Measurements from ENCODE around the gene ZNF556. TPM values are rescaled to one million over a fixed set of nuclear protein-coding genes. Genes with fewer than 3 reads are reported as not detected.
"Not testable (repeated sequence)": the region's sequence is repeated elsewhere in the genome, so short reads cannot be mapped to it uniquely, and the experiment has no call there.

Gene ZNF556
- total and polyA plus RNA-seq, 11 donors, result 0.16 to 0.20 TPM; not detected in 9

- WGBS, 4 donors, result 71 to 79% (median 78%) methylated on average over 8 of the region's 8 CpGs
- no peak overlapping the region for H3K4me3 ChIP-seq
- intact Hi-C loops (cut with DNase I), result loop anchor here in 1 of 10 donors (10.0 kb wide), 1 partner anchor 232 kb away; no protein-coding TSS in a partner anchor
- H3K36me3 ChIP-seq, result no peaks in the 10 kb centered on the region
- no peak overlapping the region for H3K27ac ChIP-seq
- H3K4me1 ChIP-seq, result peaks cover 0 to 8% (median 5%) of the 10 kb centered on the region in 12 donors
- ATAC-seq (no peak), DNase-seq (no peak)
- H3K9me3 ChIP-seq, result peaks cover 0 to 18% (median 8%) of the 10 kb centered on the region in 12 donors
- H3K27me3 ChIP-seq, result no peaks in the 10 kb centered on the region
- TF ChIP-seq CTCF (IDR thresholded peaks at IDR 0.05) (no peak), POLR2A (IDR thresholded peaks at IDR 0.05) (no peak)
Observed at GRCh38 chr19:2896694-2897093, 29.6 kb downstream of the ZNF556 start.

GRCh38 chr19:2900296-2901252 lies 33.4 kb downstream of the ZNF556 start, which contains the start of gene ZNF57:
Gene ZNF57 (plus strand): TSS chr19:2900928. CDS start chr19:2901046, 118 bp downstream.
- no peaks in the 10 kb centered on the region for H3K36me3 ChIP-seq
- peaks cover 0 to 8% (median 3%) of the 10 kb centered on the region in 12 donors for H3K4me1 ChIP-seq
- TF ChIP-seq POLR2A (IDR thresholded peaks at IDR 0.05) (peak in 1 of 2 donors; percentile 59), CTCF (IDR thresholded peaks at IDR 0.05) (no peak)
- peak; percentile 99 to 100 (median 99) for ATAC-seq
- 0 to 1% (median 0%) methylated on average over 62 to 100 of the region's 100 CpGs for WGBS, 4 donors
- intact Hi-C loops (cut with DNase I), result loop anchor here in 9 of 10 donors (2.0 to 5.0 kb wide), 2 partner anchors 42 to 44 kb away; partner anchors contain the start of gene ZNF77 (in 9 of the 9)
- peak; percentile 100 for DNase-seq
- peak within 1 kb of the TSS; percentile 40 to 86 (median 70) for H3K4me3 ChIP-seq
- H3K27ac ChIP-seq, result peak within 1 kb of the TSS in 11 of 12 donors; percentile 66 to 93 (median 80)
- H3K27me3 ChIP-seq, result no peaks in the 10 kb centered on the region
- peaks cover 0 to 18% (median 8%) of the 10 kb centered on the region in 12 donors for H3K9me3 ChIP-seq

GRCh38 chr19:2902590-2903218 lies 35.6 kb downstream of the ZNF556 start:
- no peaks in the 10 kb centered on the region for H3K36me3 ChIP-seq
- H3K9me3 ChIP-seq, result peaks cover 0 to under 1% (median 0%) of the 10 kb centered on the region in 12 donors
- H3K27ac ChIP-seq, result no peak overlapping the region
- H3K4me3 ChIP-seq, result no peak overlapping the region
- no peaks in the 10 kb centered on the region for H3K27me3 ChIP-seq
- 91% methylated on average over 8 to 13 of the region's 13 CpGs for WGBS, 4 donors
- ATAC-seq (no peak), DNase-seq (no peak)
- TF ChIP-seq POLR2A (IDR thresholded peaks at IDR 0.05) (no peak), CTCF (IDR thresholded peaks at IDR 0.05) (no peak)
- peaks cover 0 to 8% (median 3%) of the 10 kb centered on the region in 12 donors for H3K4me1 ChIP-seq
- intact Hi-C loops (cut with DNase I), result loop anchor here in 8 of 10 donors (5.0 kb wide), 1 partner anchor 40 kb away; the partner anchor contains the start of gene ZNF77 (in 8 of the 8)

- 92 to 97% (median 95%) methylated on average over 13 of the region's 13 CpGs for WGBS, 4 donors
Observed at GRCh38 chr19:2903326-2903725, 36.2 kb downstream of the ZNF556 start.

More at GRCh38 chr19:2903326-2903725, 36.2 kb downstream of the ZNF556 start:
- H3K4me3 ChIP-seq, ATAC-seq, H3K36me3 ChIP-seq, H3K9me3 ChIP-seq, DNase-seq, H3K4me1 ChIP-seq, H3K27ac ChIP-seq, H3K27me3 ChIP-seq: not testable (repeated sequence)
- intact Hi-C loops (cut with DNase I), result loop anchor here in 8 of 10 donors (5.0 kb wide), 1 partner anchor 39 kb away; the partner anchor contains the start of gene ZNF77 (in 8 of the 8)

Measured in heart left ventricle (tissue), 16 donors.